Inferior parietal cortex (tissue), 1 donor: ENCODE measurements around the gene NUCKS1.

Experiments
- DNase-seq: peaks from one replicate; pipeline ENCODE4 v3.0.0-alpha.2; 2016; ENCODE audit errors: extremely low spot score

Gene NUCKS1

GRCh38 chr1:205699416-205699815, 50.6 kb downstream of the NUCKS1 start:
- no peak for DNase-seq

DNA sequence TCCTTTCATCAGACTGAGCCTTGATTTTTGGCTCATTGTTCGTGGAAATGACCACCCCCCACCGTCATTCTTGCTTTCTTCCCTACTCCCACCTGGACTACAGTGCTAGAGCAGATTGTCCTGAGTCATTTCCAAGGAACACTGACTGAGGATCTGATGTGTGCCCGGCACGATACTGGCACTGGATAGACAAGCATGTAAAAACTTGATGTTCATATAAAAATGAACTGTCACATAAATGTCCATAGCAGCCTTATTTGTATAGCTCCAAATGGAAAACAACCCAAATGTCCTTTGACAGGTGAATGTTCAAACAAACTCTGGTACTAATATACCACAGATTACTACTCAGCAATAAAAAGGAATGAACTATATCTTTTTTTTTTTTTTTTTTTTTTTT, 51.1 kb downstream of the NUCKS1 start:
- DNase-seq = no peak

DNA sequence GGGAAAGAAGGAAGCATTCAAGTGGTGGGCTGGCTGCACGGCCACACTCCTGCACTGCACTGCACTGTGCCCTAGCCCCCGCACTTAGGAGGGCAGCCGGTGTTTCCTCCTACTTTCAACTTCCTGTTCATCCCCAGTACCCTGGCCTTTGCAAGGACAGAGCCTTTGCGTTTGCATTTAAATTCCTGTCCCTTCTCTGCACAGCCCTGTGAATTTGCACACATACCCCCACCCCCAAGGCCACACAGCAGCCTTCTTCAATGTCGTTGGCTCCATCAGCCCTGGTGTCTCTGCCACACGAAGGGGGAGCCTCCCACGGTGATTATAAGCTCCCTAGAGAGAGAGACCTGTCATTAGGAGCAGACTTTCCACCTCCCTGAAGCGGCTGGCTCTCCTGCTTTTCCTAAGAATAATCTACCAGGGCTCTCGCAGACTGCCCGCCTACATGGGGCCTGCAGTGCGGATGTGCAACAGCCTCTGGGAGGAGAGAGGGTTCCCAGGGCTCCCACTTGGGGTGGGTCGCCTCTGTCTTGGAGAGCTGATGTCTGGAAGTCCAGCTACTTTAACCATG, 56.5 kb downstream of the NUCKS1 start:
- no peak for DNase-seq

- no peak for DNase-seq
These were observed 57.6 kb downstream of the NUCKS1 start for GRCh38 chr1:205692423-205692822.

DNA sequence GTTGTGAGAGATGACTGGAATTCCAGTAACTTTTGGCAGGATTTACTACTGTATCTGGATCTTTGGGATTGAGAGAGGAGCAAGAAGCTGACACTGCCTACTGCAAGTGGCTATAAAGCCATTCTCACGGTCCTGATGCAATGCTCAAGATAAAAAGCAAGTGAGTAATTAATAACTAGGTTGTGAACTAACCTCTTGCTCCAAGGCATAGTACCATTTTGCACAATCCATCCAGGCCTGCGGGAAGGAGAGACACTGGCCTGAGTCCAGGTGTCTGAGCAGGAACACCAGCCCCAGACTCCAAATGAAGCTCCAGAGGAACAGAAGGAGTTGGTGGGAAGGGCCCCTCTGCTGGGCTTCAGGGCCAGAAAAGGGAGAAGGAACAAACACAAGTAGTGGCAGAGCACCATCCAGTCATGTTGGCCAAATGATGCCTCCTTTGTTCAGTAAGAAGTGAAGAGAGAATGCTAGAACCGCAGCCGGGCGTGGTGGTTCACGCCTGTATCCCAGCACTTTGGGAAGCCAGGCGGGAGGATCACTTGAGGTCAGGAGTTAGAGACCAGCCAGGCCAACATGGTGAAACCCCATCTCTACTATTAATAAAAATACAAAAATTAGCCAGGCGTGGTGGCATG, 59.7 kb downstream of the NUCKS1 start:
- no peak for DNase-seq

- DNase-seq = no peak
These were observed 60.5 kb downstream of the NUCKS1 start for GRCh38 chr1:205689479-205689878.

- DNase-seq = no peak
These were observed 61.6 kb downstream of the NUCKS1 start for GRCh38 chr1:205688171-205689080.

GRCh38 chr1:205687242-205687641, 62.7 kb downstream of the NUCKS1 start:
- DNase-seq = no peak

DNA sequence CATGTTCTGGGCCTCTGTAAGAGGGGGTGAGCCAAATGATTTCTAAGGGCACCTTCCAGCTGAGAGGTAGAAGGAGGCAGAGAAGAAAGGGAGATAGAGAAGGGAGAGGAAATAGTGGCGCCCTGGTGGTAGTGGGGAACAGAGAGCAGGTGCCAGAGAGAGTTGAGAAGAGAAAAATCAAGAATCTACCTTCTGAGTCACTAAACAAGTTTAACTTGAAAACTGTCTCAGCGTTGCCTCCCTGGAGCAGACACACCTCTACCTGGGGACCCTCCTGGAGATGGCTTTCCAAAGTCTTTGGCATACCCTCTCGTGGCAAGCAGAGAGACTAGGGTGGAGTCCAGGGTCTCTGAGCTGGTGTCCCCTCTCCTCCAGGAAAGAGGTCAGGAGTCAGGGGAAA, 68.6 kb downstream of the NUCKS1 start:
- no peak for DNase-seq

GRCh38 chr1:205680073-205680851, 69.7 kb downstream of the NUCKS1 start, which contains the start of gene SLC45A3:
SLC45A3 (minus strand) TSS chr1:205680509; CDS start chr1:205664656, 15,853 bp downstream.
- no peak for DNase-seq

DNA sequence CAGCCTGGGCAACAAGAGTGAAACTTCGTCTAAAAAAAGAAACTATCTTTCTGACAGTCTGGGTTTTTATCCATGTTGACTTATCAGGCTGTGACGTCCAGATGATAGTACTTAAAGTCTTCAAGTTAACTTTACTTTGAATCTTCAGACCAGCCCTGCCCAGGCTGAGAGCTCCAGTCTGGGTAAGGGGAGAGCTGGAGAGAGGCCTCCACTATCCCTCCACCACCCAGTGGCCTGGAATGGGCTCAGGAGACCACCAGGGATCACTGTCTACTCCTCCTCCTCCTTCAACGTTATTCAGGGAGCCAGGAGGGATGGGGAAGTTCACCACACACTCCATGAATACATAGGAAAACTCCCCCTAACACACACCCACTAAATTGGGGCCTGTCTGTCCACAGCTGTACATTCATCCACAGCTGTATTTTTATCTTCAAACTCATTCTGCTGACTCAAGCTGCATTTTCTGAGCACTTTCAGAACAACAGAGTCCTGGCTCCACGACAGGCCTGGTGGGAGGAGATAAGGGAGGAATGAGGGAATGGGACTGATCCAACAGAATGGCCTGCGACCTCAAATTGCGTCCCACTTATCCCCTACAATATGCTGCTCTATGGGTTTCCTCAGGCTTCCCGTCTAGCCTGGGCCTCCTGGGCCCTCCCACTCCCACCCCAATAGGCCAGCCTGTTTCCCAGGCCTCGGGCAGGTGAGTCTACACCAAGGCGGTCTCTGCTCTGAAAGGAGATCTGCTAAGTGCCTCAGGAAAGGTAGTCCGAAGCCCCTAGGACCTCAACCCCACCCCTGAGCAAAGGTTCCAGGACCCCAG, 71.5 kb downstream of the NUCKS1 start:
- peak; percentile 70 for DNase-seq

DNA sequence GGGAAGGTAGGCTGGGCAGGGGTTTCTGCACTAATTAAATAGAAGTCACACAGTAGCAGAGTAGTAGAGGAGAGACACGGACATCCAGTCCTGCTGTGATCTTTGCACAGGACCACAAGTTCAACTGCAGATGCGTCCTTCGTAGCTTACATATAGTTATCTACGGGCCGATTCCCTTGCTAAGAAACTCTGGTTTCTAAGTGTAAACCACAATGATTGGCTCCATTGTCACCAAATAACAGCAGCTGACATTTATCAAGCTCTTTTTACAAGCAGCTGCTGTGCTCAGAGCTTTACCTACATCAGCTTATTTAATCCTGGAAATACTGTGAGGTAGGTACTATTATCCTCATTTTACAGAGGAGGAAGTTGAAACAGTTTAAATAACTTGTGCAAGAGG, 72.8 kb downstream of the NUCKS1 start:
- DNase-seq = no peak

DNA sequence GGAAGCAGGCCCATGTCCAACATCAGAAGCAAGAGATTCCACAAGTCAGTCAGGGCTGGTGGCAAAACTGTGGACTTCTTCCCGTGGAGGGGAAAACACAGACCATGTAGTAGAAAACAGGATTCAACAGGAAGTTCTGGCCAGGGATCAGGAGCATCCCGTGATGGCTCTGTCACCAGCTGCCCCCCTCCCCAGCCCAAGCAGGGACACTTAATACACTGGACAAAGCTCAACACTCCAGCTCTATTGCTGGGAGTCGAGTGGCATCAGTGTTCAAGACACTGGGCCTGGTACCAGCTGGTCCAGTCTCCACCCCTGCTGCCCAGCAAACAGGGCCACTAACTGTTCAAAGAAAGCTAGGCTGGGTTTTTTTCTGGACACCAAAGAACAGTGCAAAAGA, 73.4 kb downstream of the NUCKS1 start:
- DNase-seq = peak; percentile 68

DNA sequence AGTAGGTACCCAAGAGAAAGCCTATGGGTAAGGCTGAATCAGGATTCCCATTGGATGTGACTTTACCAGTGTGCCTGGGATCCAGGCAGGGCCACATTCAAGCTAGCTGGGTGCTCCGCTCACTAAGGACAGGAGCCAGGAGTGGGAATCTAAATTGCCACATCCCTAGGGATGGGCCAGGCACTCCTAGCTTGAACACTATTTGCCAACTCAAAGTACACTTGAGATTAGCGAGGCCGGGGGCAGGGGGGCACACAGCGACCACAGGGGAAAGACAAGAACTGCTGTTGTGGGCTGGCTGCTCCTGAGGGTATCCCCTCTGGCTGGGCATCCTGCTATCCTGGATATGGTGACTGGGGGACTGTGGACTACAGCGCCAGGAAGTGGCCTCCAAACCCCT, 74.0 kb downstream of the NUCKS1 start:
- DNase-seq = no peak

DNA sequence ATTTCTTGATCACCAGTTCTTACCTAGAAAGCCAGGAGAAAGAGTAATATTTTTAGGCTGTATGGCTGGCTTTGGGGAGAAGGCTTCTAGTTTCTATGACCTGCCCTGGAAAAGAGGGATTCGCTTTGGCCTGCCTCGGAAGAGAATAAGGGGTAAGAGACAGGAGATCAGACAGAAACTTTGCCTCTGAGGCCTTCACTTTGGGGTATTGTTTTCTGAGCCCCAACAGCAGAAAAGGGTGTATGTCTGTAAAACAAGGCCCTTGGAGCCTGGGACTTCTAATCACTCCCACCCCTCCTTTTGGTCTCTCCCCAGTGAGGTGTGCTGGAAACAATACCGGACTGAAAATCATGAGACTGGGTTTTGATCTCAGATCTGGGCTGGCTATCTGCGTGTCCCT, 74.7 kb downstream of the NUCKS1 start:
- DNase-seq = no peak

GRCh38 chr1:205672970-205673369, 77.0 kb downstream of the NUCKS1 start:
- DNase-seq = no peak

DNA sequence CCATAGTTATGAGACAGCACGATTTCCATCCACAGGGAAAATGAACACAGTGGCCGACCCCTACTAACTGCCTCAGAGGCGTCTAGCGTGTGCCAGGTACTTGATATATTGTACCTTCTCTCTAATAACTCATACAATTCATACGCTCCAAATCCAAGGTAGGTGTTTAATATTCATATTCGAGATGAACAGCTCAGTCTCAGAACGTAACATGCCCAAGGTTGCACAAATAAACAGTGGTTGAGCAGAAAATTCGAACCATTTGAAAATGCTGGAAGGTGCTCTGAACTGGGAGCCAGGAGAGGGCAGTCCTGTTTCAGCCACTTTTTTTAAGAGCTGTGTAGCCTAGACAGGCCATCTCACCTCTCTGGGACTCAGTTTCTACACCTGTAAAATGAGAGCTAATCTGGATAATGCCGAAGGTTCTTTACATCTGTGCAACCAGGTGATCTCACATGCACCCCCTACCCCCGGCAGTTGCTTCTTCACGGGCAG, 77.5 kb downstream of the NUCKS1 start:
- DNase-seq = no peak

DNA sequence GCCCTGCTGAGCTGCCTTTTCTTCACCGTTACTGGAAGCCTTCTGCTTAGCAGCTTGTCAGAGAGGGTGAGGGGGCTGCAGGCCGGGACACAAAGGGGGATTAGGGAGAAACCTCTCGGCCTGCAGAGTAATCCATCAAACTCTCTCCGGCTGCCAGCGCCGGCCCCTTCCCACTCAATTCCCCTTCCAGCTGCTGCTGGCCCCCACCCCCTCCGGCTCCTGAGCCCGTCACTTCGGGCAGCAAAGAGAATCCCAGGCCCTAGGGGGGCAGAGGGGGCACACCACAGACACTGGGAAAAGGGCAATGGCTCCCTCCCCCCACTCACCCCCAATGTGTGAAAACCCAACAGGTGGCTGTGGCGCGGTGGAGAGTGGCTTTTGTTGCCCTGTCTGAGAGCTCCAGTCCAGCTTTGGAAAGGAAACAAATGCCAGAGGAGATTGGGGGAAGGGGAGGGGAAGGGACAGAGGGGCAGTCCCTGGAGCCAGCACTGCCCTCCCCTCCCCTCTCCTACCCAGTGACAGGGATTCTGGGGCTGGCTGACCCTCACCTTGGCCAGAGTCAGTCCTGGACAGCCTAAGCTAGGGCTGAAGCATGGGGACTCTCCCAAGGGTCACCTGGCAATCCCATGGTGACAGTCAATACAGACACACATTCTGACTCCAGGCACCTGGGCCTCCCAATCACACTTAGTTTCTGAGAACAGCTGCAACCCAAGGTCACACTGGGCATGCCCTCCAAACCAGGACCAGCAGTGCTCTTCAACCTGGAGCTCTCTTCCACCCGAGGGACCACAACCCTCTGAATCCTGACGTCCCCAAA, 79.2 kb downstream of the NUCKS1 start:
- DNase-seq = no peak

- DNase-seq = no peak
These were observed 79.9 kb downstream of the NUCKS1 start for GRCh38 chr1:205670150-205670446.
